SU-DHL-6 (cell line): ENCODE results near the gene ZNF664.

Experiments
- H2AFZ ChIP-seq: fragments of 200-600 bp; sonication (generic); 2 replicates; pipeline ENCODE4 v1.6.1; 2014; ENCODE audit warnings: low read depth, mild to moderate bottlenecking, moderate library complexity, mixed read lengths, antibody characterized with exemption, low read length; ENCODE audit not compliant: severe bottlenecking
- H3F3A ChIP-seq: fragments of 200-600 bp; shearing (Covaris generic); 2 replicates; pipeline ENCODE4 v1.6.0; 2016; ENCODE audit warnings: antibody characterized with exemption, mild to moderate bottlenecking; ENCODE audit not compliant: insufficient read depth
- H3K27ac ChIP-seq: fragments of 200-600 bp; sonication (generic); 2 replicates; pipeline ENCODE4 v1.5.1; 2016; ENCODE audit warnings: low read depth, mild to moderate bottlenecking, low read length, moderate library complexity, mixed read lengths
- H3K27me3 ChIP-seq: fragments of 200-600 bp; sonication (generic), shearing (Covaris generic); 2 replicates; pipeline ENCODE4 v1.6.0; 2014; ENCODE audit warnings: mild to moderate bottlenecking, low read length
- H3K36me3 ChIP-seq: fragments of 200-600 bp; sonication (generic); 2 replicates; pipeline ENCODE4 v1.6.1; 2014; ENCODE audit warnings: mild to moderate bottlenecking, low read length, mixed read lengths
- H3K4me2 ChIP-seq: fragments of 300-600, 200-600 bp; shearing (Covaris generic), sonication (generic); 2 replicates; pipeline ENCODE4 v1.6.0; 2014; ENCODE audit warnings: low read length, low read depth, mild to moderate bottlenecking; ENCODE audit not compliant: poor library complexity, severe bottlenecking
- H3K4me3 ChIP-seq: fragments of 200-600 bp; sonication (generic); 2 replicates; pipeline ENCODE4 v1.5.1; 2014; ENCODE audit warnings: antibody characterized with exemption, low read length, mild to moderate bottlenecking, mixed read lengths; ENCODE audit not compliant: insufficient read depth, poor library complexity, severe bottlenecking
- H3K79me2 ChIP-seq: fragments of 200-600 bp; sonication (generic); 2 replicates; pipeline ENCODE4 v1.6.1; 2014; ENCODE audit warnings: mild to moderate bottlenecking, low read length, moderate library complexity; ENCODE audit not compliant: insufficient read depth
- H3K9ac ChIP-seq: fragments of 200-600 bp; sonication (generic); 2 replicates; pipeline ENCODE4 v1.7.0; 2014; ENCODE audit warnings: mild to moderate bottlenecking, low read length
- H3K9me2 ChIP-seq: fragments of 200-600 bp; sonication (generic); replicated peaks from 2 replicates; pipeline ENCODE4 v1.6.1; 2014; ENCODE audit warnings: low read length; ENCODE audit not compliant: insufficient read depth
- H3K9me3 ChIP-seq: fragments of 200-600 bp; sonication (generic); 2 replicates; pipeline ENCODE4 v1.6.1; 2014; ENCODE audit warnings: low read length, mixed read lengths; ENCODE audit not compliant: insufficient read depth
- H4K20me1 ChIP-seq: fragments of 200-600 bp; sonication (generic); 2 replicates; pipeline ENCODE4 v1.6.1; 2014; ENCODE audit warnings: low read depth, mild to moderate bottlenecking, antibody characterized with exemption, low read length, moderate library complexity, mixed read lengths
- CTCF ChIP-seq: fragments of 200-600 bp; sonication (generic); IDR thresholded peaks from one replicate; pipeline ENCODE4 v1.5.1; 2017; ENCODE audit warnings: antibody characterized with exemption, mild to moderate bottlenecking, low read length, moderate library complexity; ENCODE audit not compliant: insufficient read depth, poor library complexity, severe bottlenecking
- EZH2phosphoT487 ChIP-seq: fragments of 200-600 bp; sonication (generic), shearing (Covaris generic); conservative IDR thresholded peaks from 2 replicates; pipeline ENCODE4 v1.6.1; 2018; ENCODE audit warnings: mild to moderate bottlenecking, antibody characterized with exemption, low read length, moderate library complexity, mixed read lengths

The ZNF664 gene

GRCh38 chr12:124053851-124054250, 80.8 kb downstream of the ZNF664 start:
- Histone ChIP-seq H4K20me1 (no peaks in the 10 kb centered on the region), H3K27ac (no peak overlapping the region), H3K4me2 (no peak overlapping the region), H3K9me2 (no peaks in the 10 kb centered on the region), H3K4me3 (no peak overlapping the region), H3F3A (no peaks in the 10 kb centered on the region), H2AFZ (no peak overlapping the region), H3K27me3 (no peaks in the 10 kb centered on the region), H3K9me3 (no peaks in the 10 kb centered on the region), H3K79me2 (no peaks in the 10 kb centered on the region), H3K9ac (no peak overlapping the region), H3K36me3 (no peaks in the 10 kb centered on the region)
- TF ChIP-seq EZH2phosphoT487: no peak
- TF ChIP-seq CTCF: no peak

- no peak overlapping the region for H3K27ac ChIP-seq
- no peak overlapping the region for H3K4me2 ChIP-seq
- H2AFZ ChIP-seq: no peak overlapping the region
- no peaks in the 10 kb centered on the region for H3K36me3 ChIP-seq
- no peak overlapping the region for H3K4me3 ChIP-seq
- no peak overlapping the region for H3K9ac ChIP-seq
- no peaks in the 10 kb centered on the region for H3K9me2 ChIP-seq
- no peaks in the 10 kb centered on the region for H3K79me2 ChIP-seq
- TF ChIP-seq CTCF: no peak
- no peak for TF ChIP-seq EZH2phosphoT487
- no peaks in the 10 kb centered on the region for H3F3A ChIP-seq
- no peaks in the 10 kb centered on the region for H3K9me3 ChIP-seq
- no peaks in the 10 kb centered on the region for H4K20me1 ChIP-seq
- no peaks in the 10 kb centered on the region for H3K27me3 ChIP-seq
Measured at GRCh38 chr12:124055066-124055465, 82.1 kb downstream of the ZNF664 start.

- Histone ChIP-seq H3K27ac (no peak overlapping the region), H3K79me2 (no peaks in the 10 kb centered on the region), H3F3A (no peaks in the 10 kb centered on the region), H3K36me3 (no peaks in the 10 kb centered on the region), H3K27me3 (no peaks in the 10 kb centered on the region), H3K9ac (no peak overlapping the region), H3K4me2 (no peak overlapping the region), H4K20me1 (no peaks in the 10 kb centered on the region), H2AFZ (no peak overlapping the region), H3K9me3 (no peaks in the 10 kb centered on the region), H3K4me3 (no peak overlapping the region), H3K9me2 (no peaks in the 10 kb centered on the region)
- TF ChIP-seq EZH2phosphoT487 (no peak), CTCF (no peak)
Measured at GRCh38 chr12:124057691-124058090, 84.7 kb downstream of the ZNF664 start.
